Liver (tissue), 2 donors: ENCODE data around the gene LIMS2.

ENCODE experiments used
- TF ChIP-seq, protein P1 (sequence below): fragments of 150-350 bp; IDR thresholded peaks from 2 replicates; pipeline ENCODE4 v1.5.1; 2017; ENCODE audit warnings: improper control_type of control experiment, low read depth, low read length; ENCODE audit not compliant: missing input control
- TF ChIP-seq, protein P2 (sequence below): IDR thresholded peaks from 2 replicates; pipeline ENCODE4 v1.6.1; 2016; ENCODE audit warnings: antibody characterized with exemption
- TF ChIP-seq, protein P3 (sequence below): IDR thresholded peaks from 2 replicates; pipeline ENCODE4 v1.6.1; 2016; ENCODE audit warnings: antibody characterized with exemption, mild to moderate bottlenecking
- donor health status: healthy.

- TF ChIP-seq, protein P1, sequence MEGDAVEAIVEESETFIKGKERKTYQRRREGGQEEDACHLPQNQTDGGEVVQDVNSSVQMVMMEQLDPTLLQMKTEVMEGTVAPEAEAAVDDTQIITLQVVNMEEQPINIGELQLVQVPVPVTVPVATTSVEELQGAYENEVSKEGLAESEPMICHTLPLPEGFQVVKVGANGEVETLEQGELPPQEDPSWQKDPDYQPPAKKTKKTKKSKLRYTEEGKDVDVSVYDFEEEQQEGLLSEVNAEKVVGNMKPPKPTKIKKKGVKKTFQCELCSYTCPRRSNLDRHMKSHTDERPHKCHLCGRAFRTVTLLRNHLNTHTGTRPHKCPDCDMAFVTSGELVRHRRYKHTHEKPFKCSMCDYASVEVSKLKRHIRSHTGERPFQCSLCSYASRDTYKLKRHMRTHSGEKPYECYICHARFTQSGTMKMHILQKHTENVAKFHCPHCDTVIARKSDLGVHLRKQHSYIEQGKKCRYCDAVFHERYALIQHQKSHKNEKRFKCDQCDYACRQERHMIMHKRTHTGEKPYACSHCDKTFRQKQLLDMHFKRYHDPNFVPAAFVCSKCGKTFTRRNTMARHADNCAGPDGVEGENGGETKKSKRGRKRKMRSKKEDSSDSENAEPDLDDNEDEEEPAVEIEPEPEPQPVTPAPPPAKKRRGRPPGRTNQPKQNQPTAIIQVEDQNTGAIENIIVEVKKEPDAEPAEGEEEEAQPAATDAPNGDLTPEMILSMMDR: no peak
- TF ChIP-seq, protein P2, sequence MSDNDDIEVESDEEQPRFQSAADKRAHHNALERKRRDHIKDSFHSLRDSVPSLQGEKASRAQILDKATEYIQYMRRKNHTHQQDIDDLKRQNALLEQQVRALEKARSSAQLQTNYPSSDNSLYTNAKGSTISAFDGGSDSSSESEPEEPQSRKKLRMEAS: no peak
- TF ChIP-seq, protein P3, sequence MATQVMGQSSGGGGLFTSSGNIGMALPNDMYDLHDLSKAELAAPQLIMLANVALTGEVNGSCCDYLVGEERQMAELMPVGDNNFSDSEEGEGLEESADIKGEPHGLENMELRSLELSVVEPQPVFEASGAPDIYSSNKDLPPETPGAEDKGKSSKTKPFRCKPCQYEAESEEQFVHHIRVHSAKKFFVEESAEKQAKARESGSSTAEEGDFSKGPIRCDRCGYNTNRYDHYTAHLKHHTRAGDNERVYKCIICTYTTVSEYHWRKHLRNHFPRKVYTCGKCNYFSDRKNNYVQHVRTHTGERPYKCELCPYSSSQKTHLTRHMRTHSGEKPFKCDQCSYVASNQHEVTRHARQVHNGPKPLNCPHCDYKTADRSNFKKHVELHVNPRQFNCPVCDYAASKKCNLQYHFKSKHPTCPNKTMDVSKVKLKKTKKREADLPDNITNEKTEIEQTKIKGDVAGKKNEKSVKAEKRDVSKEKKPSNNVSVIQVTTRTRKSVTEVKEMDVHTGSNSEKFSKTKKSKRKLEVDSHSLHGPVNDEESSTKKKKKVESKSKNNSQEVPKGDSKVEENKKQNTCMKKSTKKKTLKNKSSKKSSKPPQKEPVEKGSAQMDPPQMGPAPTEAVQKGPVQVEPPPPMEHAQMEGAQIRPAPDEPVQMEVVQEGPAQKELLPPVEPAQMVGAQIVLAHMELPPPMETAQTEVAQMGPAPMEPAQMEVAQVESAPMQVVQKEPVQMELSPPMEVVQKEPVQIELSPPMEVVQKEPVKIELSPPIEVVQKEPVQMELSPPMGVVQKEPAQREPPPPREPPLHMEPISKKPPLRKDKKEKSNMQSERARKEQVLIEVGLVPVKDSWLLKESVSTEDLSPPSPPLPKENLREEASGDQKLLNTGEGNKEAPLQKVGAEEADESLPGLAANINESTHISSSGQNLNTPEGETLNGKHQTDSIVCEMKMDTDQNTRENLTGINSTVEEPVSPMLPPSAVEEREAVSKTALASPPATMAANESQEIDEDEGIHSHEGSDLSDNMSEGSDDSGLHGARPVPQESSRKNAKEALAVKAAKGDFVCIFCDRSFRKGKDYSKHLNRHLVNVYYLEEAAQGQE: no peak
Measured at GRCh38 chr2:127664895-127665225, 10.5 kb downstream of the LIMS2 start.
